HG02759 (cell line): ENCODE results near the gene CHMP6.

ENCODE experiments used
- ATAC-seq: cut with Tn5 transposase; IDR thresholded peaks from one replicate; pipeline ENCODE4 v1.9.1; 2021; ENCODE audit warnings: mild to moderate bottlenecking, moderate library complexity; ENCODE audit not compliant: unreplicated experiment

Gene CHMP6

GRCh38 chr17:80956321-80957190, 35.1 kb upstream of the CHMP6 start:
- ATAC-seq: no peak

GRCh38 chr17:80957461-80957941, 34.1 kb upstream of the CHMP6 start:
- no peak for ATAC-seq

GRCh38 chr17:80959330-80960036, 32.2 kb upstream of the CHMP6 start:
- no peak for ATAC-seq

- no peak for ATAC-seq
Observed at GRCh38 chr17:80960037-80960796, 31.4 kb upstream of the CHMP6 start.

- ATAC-seq: no peak
Observed at GRCh38 chr17:80960797-80961452, 30.7 kb upstream of the CHMP6 start.

GRCh38 chr17:80961541-80962330, 29.9 kb upstream of the CHMP6 start:
- no peak for ATAC-seq

GRCh38 chr17:80962356-80963329, 29.0 kb upstream of the CHMP6 start:
- ATAC-seq: no peak

GRCh38 chr17:80963812-80964543, 27.7 kb upstream of the CHMP6 start:
- no peak for ATAC-seq

GRCh38 chr17:80964544-80964856, 27.1 kb upstream of the CHMP6 start:
- no peak for ATAC-seq

GRCh38 chr17:80964859-80965580, 26.6 kb upstream of the CHMP6 start:
- ATAC-seq: no peak

GRCh38 chr17:80965606-80966005, 26.0 kb upstream of the CHMP6 start:
- ATAC-seq: no peak

GRCh38 chr17:80967404-80967872, 24.2 kb upstream of the CHMP6 start:
- no peak for ATAC-seq

GRCh38 chr17:80968602-80969029, 23.0 kb upstream of the CHMP6 start:
- no peak for ATAC-seq

- no peak for ATAC-seq
Observed at GRCh38 chr17:80969030-80969673, 22.5 kb upstream of the CHMP6 start.

GRCh38 chr17:80969674-80970043, 22.0 kb upstream of the CHMP6 start:
- ATAC-seq: no peak

GRCh38 chr17:80970044-80970761, 21.4 kb upstream of the CHMP6 start:
- ATAC-seq: peak; percentile 44
